Measurements from ENCODE around the gene LIMK2. TPM values are rescaled to one million over a fixed set of nuclear protein-coding genes. Genes with fewer than 3 reads are reported as not detected.
A peak's percentile ranks its signal among the peaks of the same experiment; 100 is the strongest.

The LIMK2 gene
- total RNA-seq, 1 experiment from 2014 or later = 24.2 TPM

DNA sequence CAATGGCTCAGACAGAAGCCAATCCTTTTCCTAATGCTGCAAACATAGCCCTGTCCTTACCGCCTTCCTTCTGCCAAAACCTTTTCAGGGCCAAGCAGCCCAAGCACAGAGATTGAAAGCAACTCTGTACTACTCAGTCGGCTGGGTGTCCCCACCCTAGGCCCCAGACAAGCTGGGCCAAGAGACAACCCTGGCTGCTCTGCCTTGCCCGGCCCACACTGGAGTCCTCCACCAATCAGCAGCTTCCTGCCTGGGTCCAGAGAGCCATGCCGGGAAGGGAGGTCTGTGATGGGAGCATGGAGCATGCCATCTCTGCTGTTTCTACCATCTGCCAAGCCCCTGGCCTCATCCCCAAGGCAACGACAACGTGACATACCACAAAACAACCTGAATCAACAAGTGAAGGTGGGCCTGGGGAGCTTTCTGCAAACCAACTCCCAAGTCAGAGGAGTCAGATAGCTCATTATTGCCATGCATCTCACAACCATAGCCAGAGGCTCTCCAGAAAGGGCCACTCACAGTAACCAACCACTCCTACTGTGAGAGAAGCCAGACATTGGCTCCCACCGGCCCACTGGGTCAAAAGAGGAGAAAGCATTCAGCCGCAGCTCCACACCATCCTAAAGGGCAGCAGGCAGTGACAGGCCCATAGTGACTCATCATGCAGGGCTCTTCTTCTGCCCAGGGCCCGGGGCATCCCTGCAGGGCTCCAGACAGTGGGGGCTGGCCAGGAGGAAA, 115.9 kb downstream of the LIMK2 start:
- DNase-seq = peak; percentile 51
- H3K4me3 ChIP-seq (ENCODE audit: insufficient read depth, low read depth, low read length) = no peak overlapping the region
- peaks cover 32% of the 10 kb centered on the region for H3K36me3 ChIP-seq (replicated peaks; ENCODE audit: control insufficient read depth, insufficient read depth, low read length)
- H3K27me3 ChIP-seq (ENCODE audit: control insufficient read depth, insufficient read depth, low read length) = no peaks in the 10 kb centered on the region

- no peak for DNase-seq
- Histone ChIP-seq H3K36me3 (replicated peaks; ENCODE audit: control insufficient read depth, insufficient read depth, low read length) (peaks cover 33% of the 10 kb centered on the region), H3K4me3 (ENCODE audit: insufficient read depth, low read depth, low read length) (no peak overlapping the region), H3K27me3 (ENCODE audit: control insufficient read depth, insufficient read depth, low read length) (no peaks in the 10 kb centered on the region)
These were observed 116.5 kb downstream of the LIMK2 start for GRCh38 chr22:31328544-31328960.

- peaks cover 34% of the 10 kb centered on the region for H3K36me3 ChIP-seq (replicated peaks; ENCODE audit: control insufficient read depth, insufficient read depth, low read length)
- DNase-seq = peak; percentile 32
- H3K4me3 ChIP-seq (ENCODE audit: insufficient read depth, low read depth, low read length) = no peak overlapping the region
- H3K27me3 ChIP-seq (ENCODE audit: control insufficient read depth, insufficient read depth, low read length) = no peaks in the 10 kb centered on the region
These were observed 116.9 kb downstream of the LIMK2 start for GRCh38 chr22:31329029-31329428.

Other genes starting within 250 kb of the LIMK2 start
- gene MORC2, start 243.5 kb upstream of the LIMK2 start, total RNA-seq (2014; rRNA removed; shearing (Covaris generic)) = 31.4 and 34.3 TPM in 2 replicates
- gene TUG1, start 243.0 kb upstream of the LIMK2 start, total RNA-seq (2014; rRNA removed; shearing (Covaris generic)) = 44.1 and 48.6 TPM in 2 replicates
- 10.7 and 21.0 TPM in 2 replicates for gene SMTN, start 131.0 kb upstream of the LIMK2 start, total RNA-seq (2014; rRNA removed; shearing (Covaris generic))
- 14.6 and 22.4 TPM in 2 replicates for gene SELENOM, start 104.7 kb upstream of the LIMK2 start, total RNA-seq (2014; rRNA removed; shearing (Covaris generic))
- gene INPP5J, start 89.3 kb upstream of the LIMK2 start, total RNA-seq (2014; rRNA removed; shearing (Covaris generic)) = 10.6 and 11.9 TPM in 2 replicates
- gene PLA2G3, start 71.8 kb upstream of the LIMK2 start, total RNA-seq (2014; rRNA removed; shearing (Covaris generic)) = 13.6 and 19.3 TPM in 2 replicates
- 23.1 and 24.2 TPM in 2 replicates for gene RNF185, start 52.1 kb upstream of the LIMK2 start, total RNA-seq (2014; rRNA removed; shearing (Covaris generic))
- 0.76 and 3.9 TPM in 2 replicates for gene PIK3IP1, start 80.2 kb downstream of the LIMK2 start, total RNA-seq (2014; rRNA removed; shearing (Covaris generic))
- gene PATZ1, start 134.0 kb downstream of the LIMK2 start, total RNA-seq (2014; rRNA removed; shearing (Covaris generic)) = 43.0 and 44.2 TPM in 2 replicates
- 75.9 and 99.9 TPM in 2 replicates for gene DRG1, start 187.3 kb downstream of the LIMK2 start, total RNA-seq (2014; rRNA removed; shearing (Covaris generic))